ENCODE measurements around the gene PDE4D. TPM values are rescaled to one million over a fixed set of nuclear protein-coding genes. Genes with fewer than 3 reads are reported as not detected.

Gene PDE4D
- total RNA-seq, 1 donor from 2014 or later: 44.8 TPM

GRCh38 chr5:59287884-59288283, 605.6 kb downstream of the PDE4D start:
- TF ChIP-seq, protein P1, sequence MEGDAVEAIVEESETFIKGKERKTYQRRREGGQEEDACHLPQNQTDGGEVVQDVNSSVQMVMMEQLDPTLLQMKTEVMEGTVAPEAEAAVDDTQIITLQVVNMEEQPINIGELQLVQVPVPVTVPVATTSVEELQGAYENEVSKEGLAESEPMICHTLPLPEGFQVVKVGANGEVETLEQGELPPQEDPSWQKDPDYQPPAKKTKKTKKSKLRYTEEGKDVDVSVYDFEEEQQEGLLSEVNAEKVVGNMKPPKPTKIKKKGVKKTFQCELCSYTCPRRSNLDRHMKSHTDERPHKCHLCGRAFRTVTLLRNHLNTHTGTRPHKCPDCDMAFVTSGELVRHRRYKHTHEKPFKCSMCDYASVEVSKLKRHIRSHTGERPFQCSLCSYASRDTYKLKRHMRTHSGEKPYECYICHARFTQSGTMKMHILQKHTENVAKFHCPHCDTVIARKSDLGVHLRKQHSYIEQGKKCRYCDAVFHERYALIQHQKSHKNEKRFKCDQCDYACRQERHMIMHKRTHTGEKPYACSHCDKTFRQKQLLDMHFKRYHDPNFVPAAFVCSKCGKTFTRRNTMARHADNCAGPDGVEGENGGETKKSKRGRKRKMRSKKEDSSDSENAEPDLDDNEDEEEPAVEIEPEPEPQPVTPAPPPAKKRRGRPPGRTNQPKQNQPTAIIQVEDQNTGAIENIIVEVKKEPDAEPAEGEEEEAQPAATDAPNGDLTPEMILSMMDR (IDR thresholded peaks at IDR 0.05): no peak

DNA sequence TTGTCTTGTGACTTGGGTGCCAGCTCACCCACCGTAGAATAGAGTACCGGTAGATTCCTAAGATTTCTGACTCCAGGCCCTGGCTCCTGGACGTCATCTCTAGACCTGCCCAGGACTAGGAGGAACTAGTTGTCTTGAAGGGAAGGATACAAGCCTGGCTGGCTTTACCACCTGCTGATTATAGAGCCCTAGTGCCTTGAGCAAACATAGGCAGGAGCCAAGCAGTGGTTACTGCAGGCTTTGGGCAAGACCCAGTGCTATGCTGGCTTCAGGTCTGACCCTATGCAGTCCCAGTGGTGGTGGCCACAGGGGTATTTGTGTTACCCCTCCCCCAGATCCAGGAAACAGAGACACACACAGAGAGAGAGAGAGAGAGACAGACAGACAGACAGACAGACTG, 606.2 kb downstream of the PDE4D start:
- H3K9me3 ChIP-seq: no peaks in the 10 kb centered on the region
- peaks cover 0 to 3% of the 10 kb centered on the region in 2 donors for H3K4me1 ChIP-seq
- no peaks in the 10 kb centered on the region for H3K27me3 ChIP-seq
- DNase-seq (ENCODE audit: low spot score in 2 of 2): no peak
- no peak overlapping the region for H3K27ac ChIP-seq
- TF ChIP-seq, protein P1 (IDR thresholded peaks at IDR 0.05): no peak
- intact Hi-C loops (cut with DNase I): no loop called here
- no peak overlapping the region for H3K4me3 ChIP-seq
- H3K36me3 ChIP-seq: no peaks in the 10 kb centered on the region

More at GRCh38 chr5:59287884-59288283, 605.6 kb downstream of the PDE4D start:
- H3K4me3 ChIP-seq: no peak overlapping the region
- H3K27me3 ChIP-seq: no peaks in the 10 kb centered on the region
- peaks cover 0 to 3% of the 10 kb centered on the region in 2 donors for H3K4me1 ChIP-seq
- H3K36me3 ChIP-seq: no peaks in the 10 kb centered on the region
- H3K9me3 ChIP-seq: no peaks in the 10 kb centered on the region
- intact Hi-C loops (cut with DNase I): no loop called here
- H3K27ac ChIP-seq: no peak overlapping the region
- no peak for DNase-seq (ENCODE audit: low spot score in 2 of 2)

DNA sequence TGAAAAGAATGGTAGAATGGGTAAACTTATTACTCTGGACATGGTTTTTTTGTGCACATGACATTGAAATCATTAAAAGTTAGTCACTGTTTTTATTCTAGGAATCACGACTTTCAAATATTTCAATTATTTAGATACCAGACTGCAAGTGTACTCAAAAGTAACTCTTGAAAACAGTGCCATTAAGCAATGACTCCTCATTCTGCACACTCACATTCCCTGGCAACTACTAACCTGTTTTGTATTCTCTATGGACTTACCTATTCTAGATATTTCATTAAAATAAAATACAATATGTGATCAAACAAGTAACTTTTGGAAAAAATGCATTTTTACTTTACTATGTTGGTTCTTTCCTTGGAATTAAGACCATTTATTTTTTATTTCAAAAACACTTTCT, 607.0 kb downstream of the PDE4D start:
- no peaks in the 10 kb centered on the region for H3K9me3 ChIP-seq
- no peaks in the 10 kb centered on the region for H3K36me3 ChIP-seq
- TF ChIP-seq, protein P1 (IDR thresholded peaks at IDR 0.05): no peak
- no peak overlapping the region for H3K4me3 ChIP-seq
- H3K4me1 ChIP-seq: peaks cover 0 to 3% of the 10 kb centered on the region in 2 donors
- no peaks in the 10 kb centered on the region for H3K27me3 ChIP-seq
- no peak overlapping the region for H3K27ac ChIP-seq
- intact Hi-C loops (cut with DNase I): no loop called here
- DNase-seq (ENCODE audit: low spot score in 2 of 2): no peak

GRCh38 chr5:59285300-59286016, 608.1 kb downstream of the PDE4D start:
- H3K27me3 ChIP-seq: no peaks in the 10 kb centered on the region
- no peak overlapping the region for H3K4me3 ChIP-seq
- DNase-seq (ENCODE audit: low spot score in 2 of 2): no peak
- H3K36me3 ChIP-seq: no peaks in the 10 kb centered on the region
- H3K27ac ChIP-seq: no peak overlapping the region
- intact Hi-C loops (cut with DNase I): no loop called here
- H3K4me1 ChIP-seq: peaks cover 0 to 3% of the 10 kb centered on the region in 2 donors
- no peaks in the 10 kb centered on the region for H3K9me3 ChIP-seq
- TF ChIP-seq, protein P1 (IDR thresholded peaks at IDR 0.05): no peak

- intact Hi-C loops (cut with DNase I): no loop called here
- no peak overlapping the region for H3K4me3 ChIP-seq
- no peak overlapping the region for H3K27ac ChIP-seq
- H3K27me3 ChIP-seq: no peaks in the 10 kb centered on the region
- H3K4me1 ChIP-seq: peaks cover 0 to 3% of the 10 kb centered on the region in 2 donors
- no peak for DNase-seq (ENCODE audit: low spot score in 2 of 2)
- TF ChIP-seq, protein P1 (IDR thresholded peaks at IDR 0.05): no peak
- no peaks in the 10 kb centered on the region for H3K9me3 ChIP-seq
- H3K36me3 ChIP-seq: no peaks in the 10 kb centered on the region
Observed at GRCh38 chr5:59282726-59283125, 610.8 kb downstream of the PDE4D start.
